ENCODE data around the gene RPL26. TPM values are rescaled to one million over a fixed set of nuclear protein-coding genes. Genes with fewer than 3 reads are reported as not detected.

The RPL26 gene
- total and polyA plus RNA-seq, 2 donors (not counting 3 experiments of a cell fraction or from before 2014, with no cell fraction given) = 1,805 to 2,229 TPM

DNA sequence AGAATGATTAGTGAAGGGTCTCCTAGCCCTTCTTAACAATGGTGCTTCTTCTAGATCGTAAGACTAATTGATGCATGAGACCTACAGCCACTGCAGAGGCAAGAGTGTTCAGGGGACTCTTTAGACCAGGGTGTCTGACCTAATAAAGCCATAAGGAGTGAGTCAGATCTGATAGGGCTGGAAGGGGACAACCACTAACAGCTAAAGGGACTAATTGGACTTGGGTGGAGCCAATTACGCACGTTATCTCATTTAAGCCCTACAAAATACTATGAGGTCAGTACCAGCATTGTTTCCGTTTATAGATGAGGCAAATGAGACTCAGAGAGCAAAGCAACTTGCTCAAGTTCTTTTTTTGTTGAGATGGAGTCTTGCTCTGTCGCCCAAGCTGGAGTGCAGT, 29.1 kb upstream of the RPL26 start:
- Histone ChIP-seq H3K4me3 (replicated peaks in 1 of 3; ENCODE audit: insufficient read depth in 1 of 3, low read depth in 1 of 3, low read length in 3 of 3) (no peak overlapping the region), H2AFZ (ENCODE audit: low read depth, low read length) (no peak overlapping the region), H3K9me3 (replicated peaks; ENCODE audit: control insufficient read depth, insufficient read depth, low read length) (no peaks in the 10 kb centered on the region), H3K27ac (ENCODE audit: insufficient read depth, low read depth, low read length) (no peak overlapping the region), H3K4me2 (ENCODE audit: insufficient read depth, low read length) (no peak overlapping the region), H3K79me2 (ENCODE audit: control insufficient read depth, insufficient read depth, low read length) (no peaks in the 10 kb centered on the region), H4K20me1 (replicated peaks; ENCODE audit: control insufficient read depth, extremely low read depth, insufficient read depth, low read length) (no peaks in the 10 kb centered on the region), H3K27me3 (ENCODE audit: control insufficient read depth in 2 of 2, insufficient read depth in 2 of 2, low read length in 2 of 2) (peaks cover 7 to 9% of the 10 kb centered on the region in 2 experiments), H3K9me1 (replicated peaks; ENCODE audit: control insufficient read depth, extremely low read depth, insufficient read depth, low read length) (no peaks in the 10 kb centered on the region), H3K36me3 (ENCODE audit: control insufficient read depth in 2 of 2, extremely low read depth in 1 of 2, insufficient read depth in 2 of 2, low read length in 2 of 2) (no peaks in the 10 kb centered on the region), H3K9ac (replicated peaks; ENCODE audit: extremely low read depth, insufficient read depth, low read length) (no peak overlapping the region), H3K4me1 (ENCODE audit: control insufficient read depth, extremely low read depth, insufficient read depth, low read length) (no peaks in the 10 kb centered on the region)
- TF ChIP-seq FOS (IDR thresholded peaks at IDR 0.05; ENCODE audit: borderline replicate concordance, insufficient read depth, low read length) = no peak
- TF ChIP-seq GATA2 (IDR thresholded peaks at IDR 0.05; ENCODE audit: insufficient read depth, insufficient read length, low read depth, low read length) = no peak
- TF ChIP-seq, protein P1, sequence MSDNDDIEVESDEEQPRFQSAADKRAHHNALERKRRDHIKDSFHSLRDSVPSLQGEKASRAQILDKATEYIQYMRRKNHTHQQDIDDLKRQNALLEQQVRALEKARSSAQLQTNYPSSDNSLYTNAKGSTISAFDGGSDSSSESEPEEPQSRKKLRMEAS (IDR thresholded peaks at IDR 0.05; ENCODE audit: insufficient read depth, insufficient read length) = no peak
- no peak for TF ChIP-seq POLR2A (IDR thresholded peaks at IDR 0.05; ENCODE audit: low read depth, low read length)
- no peak for TF ChIP-seq MYC (IDR thresholded peaks at IDR 0.05; ENCODE audit: low read depth, low read length)
- TF ChIP-seq JUN (IDR thresholded peaks at IDR 0.05; ENCODE audit: borderline replicate concordance, insufficient read depth, insufficient read length, low read depth) = no peak
- TF ChIP-seq POLR2AphosphoS5 (IDR thresholded peaks at IDR 0.05; ENCODE audit: insufficient read depth, low read depth, low read length) = no peak
- TF ChIP-seq, protein P2, sequence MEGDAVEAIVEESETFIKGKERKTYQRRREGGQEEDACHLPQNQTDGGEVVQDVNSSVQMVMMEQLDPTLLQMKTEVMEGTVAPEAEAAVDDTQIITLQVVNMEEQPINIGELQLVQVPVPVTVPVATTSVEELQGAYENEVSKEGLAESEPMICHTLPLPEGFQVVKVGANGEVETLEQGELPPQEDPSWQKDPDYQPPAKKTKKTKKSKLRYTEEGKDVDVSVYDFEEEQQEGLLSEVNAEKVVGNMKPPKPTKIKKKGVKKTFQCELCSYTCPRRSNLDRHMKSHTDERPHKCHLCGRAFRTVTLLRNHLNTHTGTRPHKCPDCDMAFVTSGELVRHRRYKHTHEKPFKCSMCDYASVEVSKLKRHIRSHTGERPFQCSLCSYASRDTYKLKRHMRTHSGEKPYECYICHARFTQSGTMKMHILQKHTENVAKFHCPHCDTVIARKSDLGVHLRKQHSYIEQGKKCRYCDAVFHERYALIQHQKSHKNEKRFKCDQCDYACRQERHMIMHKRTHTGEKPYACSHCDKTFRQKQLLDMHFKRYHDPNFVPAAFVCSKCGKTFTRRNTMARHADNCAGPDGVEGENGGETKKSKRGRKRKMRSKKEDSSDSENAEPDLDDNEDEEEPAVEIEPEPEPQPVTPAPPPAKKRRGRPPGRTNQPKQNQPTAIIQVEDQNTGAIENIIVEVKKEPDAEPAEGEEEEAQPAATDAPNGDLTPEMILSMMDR (IDR thresholded peaks at IDR 0.05; ENCODE audit: extremely low read depth in 1 of 2, insufficient read depth in 1 of 2, low read depth in 1 of 2, low read length in 2 of 2) = no peak
- TF ChIP-seq EZH2 (IDR thresholded peaks at IDR 0.05; ENCODE audit: borderline replicate concordance, low read depth, low read length, severe bottlenecking) = no peak
- ChIA-PET POLR2A (no interaction called here), CTCF (interaction anchor here (3.6 kb wide), 1 partner anchor 334 kb away, joined by 101 read pairs; the partner anchor contains the start of gene CCDC42)
- no TSS peak for BruUV-seq (replicated peaks)
- intact Hi-C loops (cut with micrococcal nuclease) (no loop called here), dilution Hi-C loops (cut with MboI; ENCODE audit: extremely low pct_ligation_motif_present, low sequenced_read_pairs) (no loop called here)
- DNase-seq (ENCODE audit: low read depth, low spot score) (no peak), FAIRE-seq (no peak)

Measured in endothelial cell of umbilical vein (primary cell).